ENCODE results near the gene GTPBP6. TPM values are rescaled to one million over a fixed set of nuclear protein-coding genes. Genes with fewer than 3 reads are reported as not detected.
"Not testable (repeated sequence)": the region's sequence is repeated elsewhere in the genome, so short reads cannot be mapped to it uniquely, and the experiment has no call there.

Gene GTPBP6
- total RNA-seq, 4 donors from 2014 or later = 25.7 to 35.3 (median 34.0) TPM

DNA sequence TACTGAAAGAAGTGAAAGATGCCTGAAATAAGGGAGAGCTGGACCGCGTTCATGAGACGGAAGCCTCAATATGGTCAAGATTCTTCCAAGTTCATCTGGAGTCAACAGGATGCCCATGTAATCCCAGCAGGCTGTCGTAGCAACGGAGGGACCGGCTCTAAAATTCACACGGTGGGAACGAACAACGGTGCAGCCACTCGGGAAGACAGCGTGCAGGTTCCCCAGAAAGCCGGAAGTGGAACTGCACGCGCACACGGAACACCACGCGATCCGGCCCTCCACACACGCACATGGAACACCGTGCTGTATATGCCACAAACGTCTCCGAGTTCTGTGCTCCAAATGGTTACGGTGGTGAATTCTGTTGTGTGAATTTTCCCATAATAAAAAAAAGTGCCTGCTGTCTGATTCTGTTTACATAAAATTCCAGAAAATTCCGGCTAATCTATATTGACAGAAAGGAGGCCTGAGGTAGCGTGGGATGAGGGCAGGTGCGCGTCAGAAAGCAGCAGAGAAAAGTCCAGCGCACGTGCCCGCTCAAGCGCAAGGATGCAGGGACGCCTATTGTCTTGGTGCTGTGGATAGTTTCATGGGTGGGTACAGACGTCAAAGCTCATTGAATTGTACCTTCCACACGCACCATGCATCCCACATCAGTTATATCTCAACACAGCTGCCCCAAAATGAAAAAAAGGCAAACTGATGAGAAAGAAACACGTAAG, 36.9 kb upstream of the GTPBP6 start:
- DNase-seq (ENCODE audit: low spot score) (no peak), ATAC-seq (ENCODE audit: low FRiP score) (no peak)
- TF ChIP-seq, protein P1, sequence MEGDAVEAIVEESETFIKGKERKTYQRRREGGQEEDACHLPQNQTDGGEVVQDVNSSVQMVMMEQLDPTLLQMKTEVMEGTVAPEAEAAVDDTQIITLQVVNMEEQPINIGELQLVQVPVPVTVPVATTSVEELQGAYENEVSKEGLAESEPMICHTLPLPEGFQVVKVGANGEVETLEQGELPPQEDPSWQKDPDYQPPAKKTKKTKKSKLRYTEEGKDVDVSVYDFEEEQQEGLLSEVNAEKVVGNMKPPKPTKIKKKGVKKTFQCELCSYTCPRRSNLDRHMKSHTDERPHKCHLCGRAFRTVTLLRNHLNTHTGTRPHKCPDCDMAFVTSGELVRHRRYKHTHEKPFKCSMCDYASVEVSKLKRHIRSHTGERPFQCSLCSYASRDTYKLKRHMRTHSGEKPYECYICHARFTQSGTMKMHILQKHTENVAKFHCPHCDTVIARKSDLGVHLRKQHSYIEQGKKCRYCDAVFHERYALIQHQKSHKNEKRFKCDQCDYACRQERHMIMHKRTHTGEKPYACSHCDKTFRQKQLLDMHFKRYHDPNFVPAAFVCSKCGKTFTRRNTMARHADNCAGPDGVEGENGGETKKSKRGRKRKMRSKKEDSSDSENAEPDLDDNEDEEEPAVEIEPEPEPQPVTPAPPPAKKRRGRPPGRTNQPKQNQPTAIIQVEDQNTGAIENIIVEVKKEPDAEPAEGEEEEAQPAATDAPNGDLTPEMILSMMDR (IDR thresholded peaks at IDR 0.05) = no peak

GRCh38 chrX:353566-354535, 35.3 kb upstream of the GTPBP6 start:
- DNase-seq (ENCODE audit: low spot score) = no peak
- TF ChIP-seq, protein P1 (IDR thresholded peaks at IDR 0.05) = no peak
- no peak for ATAC-seq (ENCODE audit: low FRiP score)

GRCh38 chrX:352582-353314, 34.2 kb upstream of the GTPBP6 start:
- DNase-seq (ENCODE audit: low spot score) = no peak

GRCh38 chrX:352181-352580, 33.6 kb upstream of the GTPBP6 start:
- TF ChIP-seq, protein P1 (IDR thresholded peaks at IDR 0.05) = no peak
- DNase-seq (ENCODE audit: low spot score) = no peak
- ATAC-seq (ENCODE audit: low FRiP score) = no peak

More at GRCh38 chrX:352582-353314, 34.2 kb upstream of the GTPBP6 start:
- no peak for ATAC-seq (ENCODE audit: low FRiP score)
- TF ChIP-seq, protein P1 (IDR thresholded peaks at IDR 0.05) = no peak

- no peak for ATAC-seq (ENCODE audit: low FRiP score)
- TF ChIP-seq, protein P1 (IDR thresholded peaks at IDR 0.05) = no peak
- no peak for DNase-seq (ENCODE audit: low spot score)
Observed at GRCh38 chrX:351736-352135, 33.1 kb upstream of the GTPBP6 start.

DNA sequence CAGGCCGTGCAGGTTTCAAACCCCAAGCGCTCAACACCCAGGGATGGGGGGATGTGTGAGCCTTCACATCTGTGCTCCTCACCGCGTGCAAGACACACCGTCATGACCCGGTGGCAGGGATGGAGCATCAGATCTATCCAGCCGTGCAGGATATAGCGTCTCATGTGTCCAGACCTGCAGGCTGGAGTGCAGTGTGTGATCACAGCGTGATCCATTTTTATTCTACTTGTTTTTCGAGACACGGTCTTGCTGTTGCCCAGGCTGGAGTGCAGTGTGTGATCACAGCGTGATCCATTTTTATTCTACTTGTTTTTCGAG, 32.7 kb upstream of the GTPBP6 start:
- not testable (repeated sequence) for ATAC-seq (ENCODE audit: low FRiP score); DNase-seq (ENCODE audit: low spot score)

Measured in omental fat pad (tissue), 4 donors.